GM21381 (cell line): ENCODE measurements around the gene SMTN.
"Not testable (repeated sequence)": the region's sequence is repeated elsewhere in the genome, so short reads cannot be mapped to it uniquely, and the experiment has no call there.

Experiments
- ATAC-seq: cut with Tn5 transposase; IDR thresholded peaks from one replicate; pipeline ENCODE4 v1.9.1; 2021; ENCODE audit warnings: mild to moderate bottlenecking, moderate library complexity; ENCODE audit not compliant: unreplicated experiment

Gene SMTN

GRCh38 chr22:31080848-31081649, at the start of gene SMTN:
TSS of gene SMTN (plus strand) at chr22:31081318. CDS start at chr22:31083259, 1,941 bp downstream.
- ATAC-seq = peak; percentile 45

- no peak for ATAC-seq
These were observed 44.2 kb upstream of the SMTN start for GRCh38 chr22:31036671-31037550.

- ATAC-seq = no peak
These were observed 42.4 kb upstream of the SMTN start for GRCh38 chr22:31038686-31039085.

GRCh38 chr22:31039393-31039792, 41.7 kb upstream of the SMTN start:
- ATAC-seq = no peak

- ATAC-seq = no peak
These were observed 40.3 kb upstream of the SMTN start for GRCh38 chr22:31040542-31041398.

- ATAC-seq = no peak
These were observed 36.8 kb upstream of the SMTN start for GRCh38 chr22:31044262-31044861.

- ATAC-seq = no peak
These were observed 35.1 kb upstream of the SMTN start for GRCh38 chr22:31045900-31046538.

- no peak for ATAC-seq
These were observed 34.4 kb upstream of the SMTN start for GRCh38 chr22:31046539-31047226.

GRCh38 chr22:31048570-31048969, 32.5 kb upstream of the SMTN start:
- no peak for ATAC-seq

GRCh38 chr22:31049815-31050420, 31.2 kb upstream of the SMTN start:
- ATAC-seq = no peak

GRCh38 chr22:31055117-31055634, 25.9 kb upstream of the SMTN start:
- no peak for ATAC-seq

- ATAC-seq = no peak
These were observed 25.4 kb upstream of the SMTN start for GRCh38 chr22:31055635-31056159.

GRCh38 chr22:31056986-31057599, 24.0 kb upstream of the SMTN start:
- ATAC-seq = no peak

GRCh38 chr22:31059663-31060062, 21.5 kb upstream of the SMTN start:
- ATAC-seq = not testable (repeated sequence)

- ATAC-seq = no peak
These were observed 18.4 kb upstream of the SMTN start for GRCh38 chr22:31062566-31063230.

- ATAC-seq = no peak
These were observed 16.7 kb upstream of the SMTN start for GRCh38 chr22:31064369-31064768.

GRCh38 chr22:31068970-31069369, 12.1 kb upstream of the SMTN start:
- no peak for ATAC-seq
